ENCODE results near the gene NFE2L3.
A peak's percentile ranks its signal among the peaks of the same experiment; 100 is the strongest.

NFE2L3 gene

GRCh38 chr7:26200444-26201246, 48.6 kb downstream of the NFE2L3 start, which contains the start of gene HNRNPA2B1:
Gene HNRNPA2B1 (minus strand): TSS chr7:26200746. CDS start chr7:26200577, 169 bp downstream.
- peak; percentile 96 for DNase-seq

DNA sequence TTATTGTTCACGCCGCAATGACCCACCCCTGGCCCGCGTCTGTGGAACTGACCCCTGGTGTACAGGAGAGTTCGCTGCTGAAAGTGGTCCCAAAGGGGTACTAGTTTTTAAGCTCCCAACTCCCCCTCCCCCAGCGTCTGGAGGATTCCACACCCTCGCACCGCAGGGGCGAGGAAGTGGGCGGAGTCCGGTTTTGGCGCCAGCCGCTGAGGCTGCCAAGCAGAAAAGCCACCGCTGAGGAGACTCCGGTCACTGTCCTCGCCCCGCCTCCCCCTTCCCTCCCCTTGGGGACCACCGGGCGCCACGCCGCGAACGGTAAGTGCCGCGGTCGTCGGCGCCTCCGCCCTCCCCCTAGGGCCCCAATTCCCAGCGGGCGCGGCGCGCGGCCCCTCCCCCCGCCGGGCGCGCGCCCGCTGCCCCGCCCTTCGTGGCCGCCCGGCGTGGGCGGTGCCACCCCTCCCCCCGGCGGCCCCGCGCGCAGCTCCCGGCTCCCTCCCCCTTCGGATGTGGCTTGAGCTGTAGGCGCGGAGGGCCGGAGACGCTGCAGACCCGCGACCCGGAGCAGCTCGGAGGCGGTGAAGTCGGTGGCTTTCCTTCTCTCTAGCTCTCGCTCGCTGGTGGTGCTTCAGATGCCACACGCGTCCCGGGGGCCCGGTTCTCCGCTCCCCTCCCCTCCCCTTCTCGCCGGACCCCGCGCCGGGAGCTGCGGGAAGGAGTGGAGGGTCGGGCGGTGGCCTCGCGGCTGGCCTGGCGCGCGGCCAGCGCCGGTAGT, 49.4 kb downstream of the NFE2L3 start, which contains the start of gene CBX3:
CBX3 (plus strand) TSS at position 499 of the 772 bp plus-strand sequence. CDS start 1,254 bp downstream, outside the sequence.
- peak; percentile 95 for DNase-seq

DNA sequence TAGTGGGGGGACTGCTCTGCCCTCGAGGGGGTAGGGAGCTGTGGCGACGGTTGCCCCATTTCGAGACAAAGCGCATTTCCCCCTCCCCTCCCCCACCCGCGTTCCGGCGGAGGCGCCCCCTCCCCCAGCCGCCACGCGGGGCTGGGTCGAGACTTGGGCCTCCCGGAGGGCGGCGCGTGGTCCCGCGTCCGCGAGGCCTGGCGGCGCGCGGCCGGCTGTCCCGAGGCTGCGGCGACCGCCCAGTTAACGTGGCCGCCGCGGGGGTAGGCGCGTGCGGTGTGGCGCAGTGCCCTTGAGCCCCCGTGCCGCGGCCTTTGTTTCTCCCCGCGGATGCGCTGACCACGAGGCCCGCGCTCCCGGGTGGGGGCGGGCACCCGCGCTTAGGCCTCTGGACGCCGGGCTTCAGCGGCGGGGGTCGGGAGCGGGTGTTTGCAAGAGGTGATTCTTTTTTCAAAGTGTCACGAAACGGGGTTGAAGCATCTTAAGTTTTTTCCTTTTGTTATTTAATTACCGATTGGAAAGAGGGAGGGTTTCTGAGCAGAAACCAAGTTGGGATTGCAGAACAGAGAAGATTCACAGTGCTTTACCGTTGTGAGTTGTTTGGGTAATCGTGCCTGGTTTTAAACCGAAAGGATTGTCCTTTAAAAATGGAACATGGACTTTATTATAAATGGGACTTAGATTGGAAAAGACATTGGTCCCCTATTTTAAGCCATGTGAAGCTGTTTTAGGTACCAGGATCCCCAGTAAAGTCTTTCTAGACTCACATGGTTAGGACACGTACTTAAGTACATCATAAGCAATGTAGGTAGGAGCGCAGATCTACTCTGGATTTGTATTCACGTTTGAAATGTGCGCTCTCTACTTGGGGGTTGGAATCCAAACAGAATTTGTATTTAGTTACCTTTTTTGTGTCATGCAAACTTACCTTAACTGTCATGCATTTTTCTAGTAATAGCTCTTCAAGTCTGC, 50.3 kb downstream of the NFE2L3 start:
- DNase-seq: peak; percentile 39

- no peak for DNase-seq
These were observed 51.0 kb downstream of the NFE2L3 start for GRCh38 chr7:26203016-26203415.

GRCh38 chr7:26208040-26208439, 56.0 kb downstream of the NFE2L3 start:
- no peak for DNase-seq

DNA sequence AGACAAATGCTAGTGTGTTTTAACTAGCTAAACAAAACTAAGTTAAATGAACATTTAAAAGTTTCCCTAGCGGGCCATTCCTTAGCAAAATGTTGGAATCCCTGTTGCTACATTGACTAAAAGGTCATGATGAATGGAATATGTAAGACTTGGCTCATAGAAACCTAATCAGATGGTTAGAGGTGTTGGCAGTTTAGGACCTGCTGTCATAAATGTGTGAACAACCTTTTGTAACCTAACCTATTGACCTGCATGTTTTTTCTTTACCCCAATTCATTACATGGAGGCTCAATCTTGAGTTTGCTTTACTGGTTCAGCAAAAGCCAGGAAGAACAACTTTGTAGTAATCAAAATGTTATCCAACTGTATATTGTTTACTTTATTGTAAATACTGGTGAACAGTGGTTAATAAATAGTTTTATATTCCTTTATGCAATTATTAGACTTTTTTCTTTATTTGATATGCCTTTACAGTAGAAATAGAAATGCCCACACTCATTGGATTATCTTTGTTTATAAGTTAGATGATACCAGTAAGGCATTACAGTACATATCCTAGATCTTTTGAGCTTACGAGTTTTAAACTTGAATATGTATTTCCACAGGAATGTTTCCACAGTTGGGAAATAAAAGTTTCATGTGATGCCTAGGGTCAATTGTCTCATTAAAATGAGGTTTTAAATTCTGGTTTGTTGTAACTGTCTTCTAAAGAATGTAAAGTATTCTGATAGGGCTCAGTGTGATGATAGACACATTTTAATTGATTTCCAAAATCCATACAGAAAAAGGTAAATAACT, 61.1 kb downstream of the NFE2L3 start:
- DNase-seq: no peak

DNA sequence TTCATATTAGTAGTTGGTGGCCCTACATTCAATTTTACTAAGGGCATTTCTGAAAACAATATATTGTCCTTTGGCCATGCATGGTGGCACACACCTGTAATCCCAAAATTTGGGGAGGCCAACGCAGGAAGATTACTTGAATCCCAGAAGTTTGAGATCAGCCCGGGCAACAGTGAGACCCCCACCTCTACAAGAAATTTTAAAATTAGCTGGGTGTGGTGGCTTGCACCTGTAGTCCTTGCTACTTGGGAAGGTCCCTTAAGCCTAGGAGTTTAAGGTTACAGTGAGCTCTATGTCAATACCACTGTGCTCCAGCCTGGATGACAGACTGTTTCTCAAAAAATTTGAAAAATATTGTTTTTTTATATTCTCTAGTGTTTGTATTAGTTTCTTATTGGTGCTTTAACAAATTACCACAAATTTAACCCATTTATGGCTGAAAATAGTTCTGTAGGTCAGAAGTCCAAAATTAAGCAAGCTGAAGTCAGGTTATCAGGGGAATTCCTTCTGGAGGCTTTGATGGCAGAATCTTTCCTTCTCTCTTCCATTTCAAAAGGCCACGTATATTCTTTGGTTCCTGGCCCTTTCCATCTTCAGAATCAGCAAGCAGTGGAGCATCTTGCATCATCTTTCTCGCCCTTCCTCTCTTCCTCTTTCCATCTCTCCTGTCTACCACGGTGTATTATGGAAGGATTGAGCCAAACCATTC, 62.0 kb downstream of the NFE2L3 start:
- no peak for DNase-seq

GRCh38 chr7:26216049-26216448, 64.1 kb downstream of the NFE2L3 start:
- DNase-seq: no peak

- no peak for DNase-seq
These were observed 72.4 kb downstream of the NFE2L3 start for GRCh38 chr7:26224359-26224758.

GRCh38 chr7:26227987-26228386, 76.0 kb downstream of the NFE2L3 start:
- no peak for DNase-seq

DNA sequence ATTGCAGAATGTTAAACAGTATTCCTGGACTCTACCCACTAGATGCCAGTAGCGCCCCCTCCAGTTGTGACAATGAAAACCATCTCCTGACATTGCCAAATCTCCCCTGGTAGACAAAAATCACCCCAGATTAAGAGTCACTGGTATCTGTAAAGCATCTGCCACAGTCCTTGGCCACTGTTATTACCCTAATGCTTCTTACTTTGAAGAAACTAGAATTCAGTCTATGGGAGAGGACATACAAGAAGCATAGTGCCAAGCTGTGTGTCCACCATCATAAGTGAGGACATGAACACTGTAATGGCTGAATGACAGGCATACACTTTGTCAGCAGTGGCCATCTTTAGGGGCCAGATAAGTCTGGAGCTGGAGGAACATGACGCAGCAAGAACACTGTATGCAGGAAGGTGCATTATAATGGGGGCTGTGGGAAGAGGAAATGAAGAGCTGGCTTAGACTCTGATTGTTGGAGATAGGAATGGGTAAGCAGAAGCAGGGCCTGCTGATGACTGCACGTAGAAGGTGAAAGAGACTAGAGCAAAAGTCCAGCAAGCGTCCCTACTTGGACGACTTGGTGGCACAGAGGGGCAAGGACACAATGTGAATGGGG, 82.0 kb downstream of the NFE2L3 start:
- DNase-seq: no peak
